Measurements from ENCODE around the gene A2ML1.

- TF ChIP-seq CTCF (IDR thresholded peaks at IDR 0.05; ENCODE audit: extremely low read depth in 1 of 2, insufficient read depth in 1 of 2, low read depth in 1 of 2, low read length in 2 of 2): no peak
- no peak for TF ChIP-seq EZH2 (IDR thresholded peaks at IDR 0.05; ENCODE audit: borderline replicate concordance, low read depth, low read length, severe bottlenecking)
- TF ChIP-seq POLR2A (IDR thresholded peaks at IDR 0.05; ENCODE audit: low read depth, low read length): no peak
- no peak for TF ChIP-seq POLR2AphosphoS5 (IDR thresholded peaks at IDR 0.05; ENCODE audit: insufficient read depth, low read depth, low read length)
- TF ChIP-seq MAX (IDR thresholded peaks at IDR 0.05; ENCODE audit: insufficient read depth, insufficient read length): no peak
- TF ChIP-seq MYC (IDR thresholded peaks at IDR 0.05; ENCODE audit: low read depth, low read length): no peak
Measured at GRCh38 chr12:8897081-8897480, 74.7 kb downstream of the A2ML1 start.

Measured in endothelial cell of umbilical vein (primary cell).